Choroid plexus epithelial cell (primary cell): ENCODE results near the gene RNF208.

ENCODE experiments used
- DNase-seq: peaks from one replicate; pipeline ENCODE4 v3.0.0-alpha.2; 2010; ENCODE audit warnings: low read depth
- H3K4me3 ChIP-seq: 2 replicates; pipeline ENCODE4 v1.5.1; 2011; ENCODE audit warnings: low read depth, mild to moderate bottlenecking, control low read depth, low read length, moderate library complexity
- TF ChIP-seq, protein P1 (sequence below): conservative IDR thresholded peaks from 2 replicates; pipeline ENCODE4 v1.5.1; 2011; ENCODE audit warnings: low read depth, mild to moderate bottlenecking, control low read depth, inconsistent platforms, low read length, moderate library complexity

The RNF208 gene

DNA sequence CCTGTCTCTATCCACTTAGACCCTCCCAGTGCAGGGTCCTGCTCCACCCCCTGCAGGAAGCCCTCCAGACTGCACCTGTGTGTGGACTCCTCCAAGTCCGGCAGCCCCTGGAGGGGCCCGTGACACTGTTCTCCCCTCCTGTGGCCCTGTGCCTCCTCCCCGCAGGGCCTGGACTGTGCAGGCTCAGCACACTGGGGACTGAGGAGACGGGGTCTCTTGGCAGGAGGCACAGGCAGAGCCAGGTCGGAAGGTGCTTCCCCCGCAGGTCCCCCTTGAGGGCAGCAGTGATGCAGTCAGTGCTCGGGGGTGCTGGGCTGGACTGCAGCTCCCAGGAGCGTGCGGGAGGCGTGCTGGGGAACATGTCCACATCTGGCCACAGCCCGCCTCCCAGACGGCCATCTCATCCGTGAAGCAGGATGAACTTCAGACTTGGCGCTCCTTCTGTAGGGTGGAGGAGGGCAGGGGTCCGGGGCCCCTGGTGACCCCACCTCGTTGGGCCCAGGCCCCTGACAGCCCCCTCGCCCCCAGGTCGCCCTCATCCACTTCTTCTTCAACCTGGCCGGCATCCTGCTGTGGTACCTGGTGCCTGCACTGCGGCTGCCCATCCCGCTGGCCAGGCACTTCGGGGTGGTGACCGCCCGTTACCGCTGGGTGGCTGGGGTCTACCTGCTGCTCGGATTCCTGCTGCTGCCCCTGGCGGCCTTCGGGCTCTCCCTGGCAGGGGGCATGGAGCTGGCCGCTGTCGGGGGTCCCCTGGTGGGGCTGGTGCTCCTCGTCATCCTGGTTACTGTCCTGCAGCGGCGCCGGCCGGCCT lies 13.6 kb upstream of the RNF208 start:
- TF ChIP-seq, protein P1, sequence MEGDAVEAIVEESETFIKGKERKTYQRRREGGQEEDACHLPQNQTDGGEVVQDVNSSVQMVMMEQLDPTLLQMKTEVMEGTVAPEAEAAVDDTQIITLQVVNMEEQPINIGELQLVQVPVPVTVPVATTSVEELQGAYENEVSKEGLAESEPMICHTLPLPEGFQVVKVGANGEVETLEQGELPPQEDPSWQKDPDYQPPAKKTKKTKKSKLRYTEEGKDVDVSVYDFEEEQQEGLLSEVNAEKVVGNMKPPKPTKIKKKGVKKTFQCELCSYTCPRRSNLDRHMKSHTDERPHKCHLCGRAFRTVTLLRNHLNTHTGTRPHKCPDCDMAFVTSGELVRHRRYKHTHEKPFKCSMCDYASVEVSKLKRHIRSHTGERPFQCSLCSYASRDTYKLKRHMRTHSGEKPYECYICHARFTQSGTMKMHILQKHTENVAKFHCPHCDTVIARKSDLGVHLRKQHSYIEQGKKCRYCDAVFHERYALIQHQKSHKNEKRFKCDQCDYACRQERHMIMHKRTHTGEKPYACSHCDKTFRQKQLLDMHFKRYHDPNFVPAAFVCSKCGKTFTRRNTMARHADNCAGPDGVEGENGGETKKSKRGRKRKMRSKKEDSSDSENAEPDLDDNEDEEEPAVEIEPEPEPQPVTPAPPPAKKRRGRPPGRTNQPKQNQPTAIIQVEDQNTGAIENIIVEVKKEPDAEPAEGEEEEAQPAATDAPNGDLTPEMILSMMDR = no peak
- DNase-seq = no peak
- H3K4me3 ChIP-seq = no peak overlapping the region

DNA sequence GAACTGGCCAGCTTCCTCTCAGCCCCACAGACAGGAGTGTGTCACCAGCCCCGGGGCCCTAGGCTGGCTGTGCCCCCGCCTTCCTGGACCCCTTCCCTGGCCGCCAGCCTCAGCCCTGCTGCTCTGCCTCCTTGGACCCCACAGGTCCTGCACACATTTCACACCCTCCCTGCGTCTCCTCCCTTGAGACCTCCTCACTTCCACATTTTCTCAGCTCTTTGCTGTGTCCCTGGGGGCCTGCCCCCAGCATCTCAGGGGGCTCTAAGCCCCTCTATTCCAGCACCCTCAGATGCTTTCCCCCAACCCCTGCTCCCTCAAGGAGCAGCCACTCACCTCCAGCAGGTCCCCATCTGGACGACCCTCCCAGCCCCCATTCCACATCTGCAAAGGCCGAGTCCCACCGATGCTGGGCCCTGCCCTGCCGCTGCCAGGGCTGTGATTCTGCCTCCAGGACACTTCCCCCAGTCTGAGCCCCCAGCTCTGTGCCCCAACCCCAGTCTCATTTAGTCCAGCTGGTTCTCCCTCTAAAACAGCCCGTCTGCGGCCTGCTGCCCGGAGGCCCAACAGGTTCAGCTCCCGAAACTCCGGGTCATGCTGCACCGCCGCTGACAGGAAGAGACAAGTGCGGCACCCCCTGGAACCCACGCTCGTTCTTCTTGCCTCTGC lies 12.9 kb upstream of the RNF208 start:
- no peak overlapping the region for H3K4me3 ChIP-seq
- TF ChIP-seq, protein P1 = no peak
- no peak for DNase-seq

DNA sequence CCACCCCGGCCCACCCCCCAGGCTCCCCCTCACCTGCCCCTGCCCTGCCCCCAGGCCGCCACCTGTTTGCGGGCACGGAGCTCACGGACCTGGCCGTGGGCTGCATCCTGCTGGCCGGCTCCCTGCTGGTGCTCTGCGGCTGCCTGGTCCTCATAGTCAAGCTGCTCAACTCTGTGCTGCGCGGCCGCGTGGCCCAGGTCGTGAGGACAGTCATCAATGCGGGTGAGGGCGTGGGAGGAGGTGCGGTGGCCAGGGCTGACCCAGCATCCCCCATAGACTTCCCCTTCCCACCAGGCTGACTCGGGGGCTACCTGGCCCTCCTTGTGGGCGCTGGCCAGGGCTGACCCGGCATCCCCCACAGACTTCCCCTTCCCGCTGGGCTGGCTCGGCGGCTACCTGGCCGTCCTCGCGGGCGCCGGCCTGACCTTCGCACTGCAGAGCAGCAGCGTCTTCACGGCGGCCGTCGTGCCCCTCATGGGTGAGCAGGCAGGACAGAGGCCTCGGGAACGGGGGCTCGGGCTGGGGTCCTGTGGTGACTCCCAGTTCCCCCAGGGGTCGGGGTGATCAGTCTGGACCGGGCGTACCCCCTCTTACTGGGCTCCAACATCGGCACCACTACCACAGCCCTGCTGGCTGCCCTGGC lies 12.1 kb upstream of the RNF208 start:
- TF ChIP-seq, protein P1 = no peak
- H3K4me3 ChIP-seq = no peak overlapping the region
- DNase-seq = no peak

DNA sequence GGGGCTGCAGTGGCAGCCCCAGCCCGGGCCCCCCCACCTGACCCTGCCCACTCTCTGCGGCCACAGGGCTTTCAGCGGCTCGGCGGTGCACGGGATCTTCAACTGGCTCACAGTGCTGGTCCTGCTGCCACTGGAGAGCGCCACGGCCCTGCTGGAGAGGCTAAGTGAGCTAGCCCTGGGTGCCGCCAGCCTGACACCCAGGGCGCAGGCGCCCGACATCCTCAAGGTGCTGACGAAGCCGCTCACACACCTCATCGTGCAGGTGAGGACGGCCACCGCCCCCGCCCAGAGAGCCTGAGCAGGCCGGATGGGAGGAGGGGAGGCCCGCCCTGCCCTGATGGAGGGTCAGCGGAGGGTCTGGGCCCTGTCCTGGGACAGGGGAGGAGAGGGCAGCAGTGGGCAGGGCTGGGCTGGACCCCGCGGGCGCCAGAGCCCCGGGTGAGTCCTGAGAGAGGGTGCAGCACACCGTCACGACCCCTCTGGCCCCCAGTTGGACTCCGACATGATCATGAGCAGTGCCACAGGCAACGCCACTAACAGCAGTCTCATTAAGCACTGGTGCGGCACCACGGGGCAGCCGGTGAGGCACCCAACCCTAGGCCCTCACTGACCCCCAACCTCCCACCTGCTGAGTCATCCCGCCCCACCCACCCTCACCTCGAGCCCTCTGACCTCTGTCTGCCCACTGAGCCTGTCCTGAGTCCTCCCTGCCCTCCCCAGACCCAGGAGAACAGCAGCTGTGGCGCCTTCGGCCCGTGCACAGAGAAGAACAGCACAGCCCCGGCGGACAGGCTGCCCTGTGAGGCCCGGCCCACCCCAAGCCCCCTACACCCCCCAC lies 11.3 kb upstream of the RNF208 start:
- no peak for DNase-seq
- TF ChIP-seq, protein P1 = no peak
- H3K4me3 ChIP-seq = no peak overlapping the region

DNA sequence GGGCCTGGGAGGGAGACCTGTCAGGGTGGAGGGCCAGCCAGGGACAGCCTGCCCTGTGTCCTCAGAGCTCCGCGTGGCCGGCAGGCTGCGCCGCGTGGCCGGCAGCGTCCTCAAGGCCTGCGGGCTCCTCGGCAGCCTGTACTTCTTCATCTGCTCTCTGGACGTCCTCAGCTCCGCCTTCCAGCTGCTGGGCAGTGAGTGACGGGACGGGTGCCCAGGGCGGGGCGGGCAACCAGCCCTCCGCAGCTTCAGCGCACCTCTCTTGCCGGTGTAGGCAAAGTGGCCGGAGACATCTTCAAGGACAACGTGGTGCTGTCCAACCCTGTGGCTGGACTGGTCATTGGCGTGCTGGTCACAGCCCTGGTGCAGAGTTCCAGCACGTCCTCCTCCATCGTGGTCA lies 10.5 kb upstream of the RNF208 start:
- TF ChIP-seq, protein P1 = no peak
- H3K4me3 ChIP-seq = no peak overlapping the region
- DNase-seq = no peak

DNA sequence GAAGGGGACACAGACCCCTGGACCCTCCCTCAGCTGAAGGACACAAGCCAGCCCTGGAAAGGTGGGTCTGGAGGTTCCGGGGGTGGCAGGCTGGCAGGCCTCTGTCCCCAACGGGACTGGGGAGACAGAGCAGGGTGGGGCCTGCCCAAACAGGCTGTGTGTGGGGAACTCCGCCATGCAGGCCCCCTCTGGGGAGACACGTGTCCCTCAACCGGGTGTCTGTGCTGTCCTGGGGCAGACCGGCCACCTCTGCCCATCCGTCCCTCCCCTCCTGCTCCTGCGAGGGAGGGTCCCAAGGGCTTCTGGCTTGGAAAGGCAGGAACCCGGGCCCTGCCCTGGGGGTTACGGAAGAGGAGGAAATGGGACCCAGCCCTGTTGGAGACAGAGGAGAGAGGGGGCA lies 10.1 kb upstream of the RNF208 start:
- TF ChIP-seq, protein P1 = no peak
- no peak overlapping the region for H3K4me3 ChIP-seq
- DNase-seq = no peak
